ENCODE results near the gene SERAC1. TPM values are rescaled to one million over a fixed set of nuclear protein-coding genes. Genes with fewer than 3 reads are reported as not detected.

SERAC1 gene
- total and polyA plus RNA-seq, 12 donors = 2.0 to 6.0 (median 4.8) TPM

- Histone ChIP-seq H3K27ac (no peak overlapping the region), H3K27me3 (no peaks in the 10 kb centered on the region), H3K4me3 (no peak overlapping the region), H3K4me1 (peaks cover 0 to 11% (median 4%) of the 10 kb centered on the region in 9 donors), H3K36me3 (peaks cover 0 to 96% (median 25%) of the 10 kb centered on the region in 9 donors), H3K9me3 (no peaks in the 10 kb centered on the region)
- DNase-seq (no peak), ATAC-seq (peak in 1 of 8 donors; percentile 9)
- intact Hi-C loops (cut with DNase I) = loop anchor here in 5 of 10 donors (10.0 kb wide), 3 partner anchors 143 to 753 kb away; partner anchors contain the start of gene TMEM242 (in 1 of the 5)
- TF ChIP-seq, protein P1, sequence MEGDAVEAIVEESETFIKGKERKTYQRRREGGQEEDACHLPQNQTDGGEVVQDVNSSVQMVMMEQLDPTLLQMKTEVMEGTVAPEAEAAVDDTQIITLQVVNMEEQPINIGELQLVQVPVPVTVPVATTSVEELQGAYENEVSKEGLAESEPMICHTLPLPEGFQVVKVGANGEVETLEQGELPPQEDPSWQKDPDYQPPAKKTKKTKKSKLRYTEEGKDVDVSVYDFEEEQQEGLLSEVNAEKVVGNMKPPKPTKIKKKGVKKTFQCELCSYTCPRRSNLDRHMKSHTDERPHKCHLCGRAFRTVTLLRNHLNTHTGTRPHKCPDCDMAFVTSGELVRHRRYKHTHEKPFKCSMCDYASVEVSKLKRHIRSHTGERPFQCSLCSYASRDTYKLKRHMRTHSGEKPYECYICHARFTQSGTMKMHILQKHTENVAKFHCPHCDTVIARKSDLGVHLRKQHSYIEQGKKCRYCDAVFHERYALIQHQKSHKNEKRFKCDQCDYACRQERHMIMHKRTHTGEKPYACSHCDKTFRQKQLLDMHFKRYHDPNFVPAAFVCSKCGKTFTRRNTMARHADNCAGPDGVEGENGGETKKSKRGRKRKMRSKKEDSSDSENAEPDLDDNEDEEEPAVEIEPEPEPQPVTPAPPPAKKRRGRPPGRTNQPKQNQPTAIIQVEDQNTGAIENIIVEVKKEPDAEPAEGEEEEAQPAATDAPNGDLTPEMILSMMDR (IDR thresholded peaks at IDR 0.05) = no peak
- 95 to 96% methylated on average over 10 of the region's 10 CpGs for WGBS, 2 donors
Observed at GRCh38 chr6:158077676-158078075, 90.4 kb downstream of the SERAC1 start.

DNA sequence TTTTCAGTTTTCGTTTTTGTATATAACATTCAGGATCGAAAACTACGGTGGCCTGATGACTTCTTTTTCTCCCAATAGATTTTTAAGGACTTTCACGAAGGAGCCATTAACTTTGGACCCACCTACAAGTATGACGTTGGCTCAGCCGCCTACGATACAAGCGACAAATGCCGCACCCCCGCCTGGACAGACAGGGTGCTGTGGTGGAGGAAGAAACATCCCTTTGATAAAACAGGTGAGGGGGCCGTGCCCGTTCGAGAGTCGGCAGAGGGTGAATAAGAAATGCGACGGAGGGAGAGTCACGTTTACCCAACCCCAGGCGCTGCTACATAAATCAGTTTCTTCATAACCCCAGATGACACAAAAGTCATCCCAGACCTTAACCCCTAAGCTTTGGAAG lies 91.5 kb downstream of the SERAC1 start:
- H3K4me3 ChIP-seq = no peak overlapping the region
- H3K27ac ChIP-seq = no peak overlapping the region
- intact Hi-C loops (cut with DNase I) = loop anchor here in 5 of 10 donors (10.0 kb wide), 3 partner anchors 142 to 752 kb away; partner anchors contain the start of gene TMEM242 (in 1 of the 5)
- peaks cover 0 to 19% (median 7%) of the 10 kb centered on the region in 9 donors for H3K4me1 ChIP-seq
- H3K27me3 ChIP-seq = no peaks in the 10 kb centered on the region
- TF ChIP-seq, protein P1 (IDR thresholded peaks at IDR 0.05) = no peak
- WGBS, 2 donors = 95% methylated on average over 18 of the region's 18 CpGs
- ATAC-seq (no peak), DNase-seq (no peak)
- H3K9me3 ChIP-seq = no peaks in the 10 kb centered on the region
- H3K36me3 ChIP-seq = peaks cover 0 to 95% (median 21%) of the 10 kb centered on the region in 9 donors

- TF ChIP-seq, protein P1 (IDR thresholded peaks at IDR 0.05) = no peak
- Histone ChIP-seq H3K36me3 (peaks cover 0 to 95% (median 14%) of the 10 kb centered on the region in 9 donors), H3K4me1 (peaks cover 0 to 39% (median 11%) of the 10 kb centered on the region in 9 donors), H3K4me3 (no peak overlapping the region), H3K27ac (no peak overlapping the region), H3K27me3 (no peaks in the 10 kb centered on the region), H3K9me3 (no peaks in the 10 kb centered on the region)
- DNase-seq = no peak
- ATAC-seq = peak in 1 of 8 donors; percentile 13
- intact Hi-C loops (cut with DNase I) = loop anchor here (2.0 to 10.0 kb wide), 9 partner anchors 86 to 749 kb away; partner anchors contain the start of genes SYNJ2 (in 4 of the 10) and TMEM242 (in 1 of the 10)
- WGBS, 2 donors = 53 to 61% methylated on average over 3 of the region's 3 CpGs
Observed at GRCh38 chr6:158073776-158074175, 94.3 kb downstream of the SERAC1 start.

GRCh38 chr6:158072083-158072721 lies 95.9 kb downstream of the SERAC1 start:
- intact Hi-C loops (cut with DNase I) = loop anchor here (2.0 to 10.0 kb wide), 9 partner anchors 85 to 747 kb away; partner anchors contain the start of genes SYNJ2 (in 4 of the 10) and TMEM242 (in 1 of the 10)

More at GRCh38 chr6:158072083-158072721, 95.9 kb downstream of the SERAC1 start:
- Histone ChIP-seq H3K36me3 (peaks cover 0 to 94% (median 17%) of the 10 kb centered on the region in 9 donors), H3K27me3 (no peaks in the 10 kb centered on the region), H3K4me3 (no peak overlapping the region), H3K27ac (peak overlapping the region in 3 of 10 donors; percentile 6 to 29 (median 16)), H3K4me1 (peaks cover 0 to 48% (median 11%) of the 10 kb centered on the region in 9 donors), H3K9me3 (no peaks in the 10 kb centered on the region)
- DNase-seq (peak; percentile 74 to 77), ATAC-seq (peak; percentile 57 to 77 (median 62))
- TF ChIP-seq, protein P1 (IDR thresholded peaks at IDR 0.05) = peak; percentile 81 to 92 (median 85)
- WGBS, 2 donors = 21 to 24% methylated on average over 16 of the region's 16 CpGs

Data from heart right ventricle (tissue), 16 donors.